ENCODE results near the gene ZC3H8.

DNA sequence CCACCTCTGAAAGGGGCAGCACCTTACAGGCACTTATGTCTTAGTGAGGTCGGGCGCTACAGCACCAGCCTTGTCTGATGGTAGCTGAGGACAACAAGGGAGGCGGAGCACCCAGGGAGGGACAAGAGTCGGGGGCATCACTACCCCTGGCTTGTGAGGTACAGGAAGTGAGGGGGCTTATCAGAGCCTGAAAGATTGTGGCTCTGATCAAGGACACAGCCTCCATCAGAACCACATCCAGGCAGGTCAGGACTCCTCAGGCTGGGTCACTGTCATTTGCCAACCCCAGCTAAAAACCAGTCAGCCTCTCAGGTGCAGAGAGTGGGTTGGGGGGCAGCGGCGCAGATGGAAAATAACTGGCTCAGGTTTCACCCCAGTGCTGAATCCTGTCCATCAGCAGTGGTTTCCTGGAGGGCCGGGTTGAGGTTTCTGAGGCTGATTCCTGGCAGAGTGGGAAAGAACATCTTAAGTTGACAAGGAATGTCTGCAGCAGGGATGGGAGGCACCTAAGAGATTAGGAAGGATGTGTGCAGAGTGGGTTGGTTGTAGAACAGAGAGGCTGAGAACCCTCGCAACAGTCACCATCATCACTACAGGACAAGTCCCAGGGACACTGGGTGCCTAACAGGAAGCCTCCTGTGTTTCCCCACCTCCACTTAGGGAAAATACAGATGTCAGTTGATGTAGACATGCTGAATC lies 71.4 kb downstream of the ZC3H8 start:
- TF ChIP-seq, protein P1, sequence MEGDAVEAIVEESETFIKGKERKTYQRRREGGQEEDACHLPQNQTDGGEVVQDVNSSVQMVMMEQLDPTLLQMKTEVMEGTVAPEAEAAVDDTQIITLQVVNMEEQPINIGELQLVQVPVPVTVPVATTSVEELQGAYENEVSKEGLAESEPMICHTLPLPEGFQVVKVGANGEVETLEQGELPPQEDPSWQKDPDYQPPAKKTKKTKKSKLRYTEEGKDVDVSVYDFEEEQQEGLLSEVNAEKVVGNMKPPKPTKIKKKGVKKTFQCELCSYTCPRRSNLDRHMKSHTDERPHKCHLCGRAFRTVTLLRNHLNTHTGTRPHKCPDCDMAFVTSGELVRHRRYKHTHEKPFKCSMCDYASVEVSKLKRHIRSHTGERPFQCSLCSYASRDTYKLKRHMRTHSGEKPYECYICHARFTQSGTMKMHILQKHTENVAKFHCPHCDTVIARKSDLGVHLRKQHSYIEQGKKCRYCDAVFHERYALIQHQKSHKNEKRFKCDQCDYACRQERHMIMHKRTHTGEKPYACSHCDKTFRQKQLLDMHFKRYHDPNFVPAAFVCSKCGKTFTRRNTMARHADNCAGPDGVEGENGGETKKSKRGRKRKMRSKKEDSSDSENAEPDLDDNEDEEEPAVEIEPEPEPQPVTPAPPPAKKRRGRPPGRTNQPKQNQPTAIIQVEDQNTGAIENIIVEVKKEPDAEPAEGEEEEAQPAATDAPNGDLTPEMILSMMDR (IDR thresholded peaks at IDR 0.05; ENCODE audit: insufficient read depth, low read depth, low read length) = no peak
- TF ChIP-seq EZH2 (IDR thresholded peaks at IDR 0.05; ENCODE audit: insufficient read depth, low read length) = no peak

All from astrocyte (in vitro differentiated cells and primary cell).